Duodenal mucosa (tissue), 2 donors: ENCODE data around the gene GSG1L.

Experiments
- H3K27ac ChIP-seq: one replicate; pipeline ENCODE4 v1.7.0; 2013; ENCODE audit warnings: low read depth, low read length
- H3K27me3 ChIP-seq, 2 donors: one replicate each; pipeline ENCODE4 v1.7.0; 2013; ENCODE audit warnings: low read length in 2 of 2, control low read depth in 1 of 2; ENCODE audit not compliant: insufficient read depth in 2 of 2, control insufficient read depth in 1 of 2
- H3K36me3 ChIP-seq, 2 donors: one replicate each; pipeline ENCODE4 v1.7.0; 2013; ENCODE audit warnings: low read length in 2 of 2, control low read depth in 1 of 2; ENCODE audit not compliant: insufficient read depth in 2 of 2, control insufficient read depth in 1 of 2
- H3K4me1 ChIP-seq, 2 donors: one replicate each; pipeline ENCODE4 v1.7.0; 2013; ENCODE audit warnings: low read length in 2 of 2, control low read depth in 1 of 2; ENCODE audit not compliant: insufficient read depth in 2 of 2, control insufficient read depth in 1 of 2
- H3K4me3 ChIP-seq, 2 donors: one replicate each; pipeline ENCODE4 v1.7.0; 2013; ENCODE audit warnings: low read length in 2 of 2, low read depth in 1 of 2
- H3K9ac ChIP-seq, 2 donors: one replicate each; pipeline ENCODE4 v1.7.0; 2013; ENCODE audit warnings: low read length in 2 of 2, low read depth in 1 of 2
- H3K9me3 ChIP-seq, 2 donors: one replicate each; pipeline ENCODE4 v1.7.0; 2013; ENCODE audit warnings: low read length in 2 of 2, control low read depth in 1 of 2; ENCODE audit not compliant: control insufficient read depth in 1 of 2

The GSG1L gene

GRCh38 chr16:28029387-28030002, 34.0 kb downstream of the GSG1L start:
- Histone ChIP-seq H3K9me3 (peaks cover 0 to 2% of the 10 kb centered on the region in 2 donors), H3K4me3 (no peak overlapping the region), H3K36me3 (no peaks in the 10 kb centered on the region)

DNA sequence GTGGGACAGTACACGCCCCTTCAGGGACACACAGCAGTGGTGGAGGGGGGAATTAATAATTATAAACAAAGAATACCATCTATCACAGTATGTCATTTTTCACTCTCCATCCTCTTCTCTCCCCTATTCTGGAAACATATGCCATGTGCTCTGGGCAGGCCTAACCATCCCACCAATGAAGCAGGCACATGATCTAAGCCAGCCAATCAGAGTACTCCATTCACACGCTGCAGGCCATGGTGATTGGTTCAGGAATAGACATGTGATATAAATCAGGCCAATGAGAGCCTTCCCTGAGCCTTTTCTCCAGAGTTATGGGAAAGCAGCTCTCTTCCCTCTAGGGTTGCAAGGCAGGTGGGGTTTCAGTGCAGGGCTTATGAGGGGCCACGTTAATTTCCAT, 36.5 kb downstream of the GSG1L start:
- H3K27ac ChIP-seq, result no peak overlapping the region
- H3K4me3 ChIP-seq, result no peak overlapping the region
- H3K9me3 ChIP-seq, result peaks cover 0 to 2% of the 10 kb centered on the region in 2 donors
- no peaks in the 10 kb centered on the region for H3K27me3 ChIP-seq
- no peaks in the 10 kb centered on the region for H3K36me3 ChIP-seq
- H3K9ac ChIP-seq, result no peak overlapping the region
- no peaks in the 10 kb centered on the region for H3K4me1 ChIP-seq

More at GRCh38 chr16:28029387-28030002, 34.0 kb downstream of the GSG1L start:
- Histone ChIP-seq H3K27ac (no peak overlapping the region), H3K27me3 (no peaks in the 10 kb centered on the region), H3K4me1 (no peaks in the 10 kb centered on the region), H3K9ac (no peak overlapping the region)

GRCh38 chr16:28025631-28026030, 37.9 kb downstream of the GSG1L start:
- H3K27me3 ChIP-seq, result no peaks in the 10 kb centered on the region
- no peak overlapping the region for H3K9ac ChIP-seq
- H3K4me3 ChIP-seq, result no peak overlapping the region
- peaks cover 3 to 6% of the 10 kb centered on the region in 2 donors for H3K9me3 ChIP-seq
- H3K27ac ChIP-seq, result no peak overlapping the region
- no peaks in the 10 kb centered on the region for H3K4me1 ChIP-seq
- no peaks in the 10 kb centered on the region for H3K36me3 ChIP-seq

GRCh38 chr16:28019218-28019617, 44.3 kb downstream of the GSG1L start:
- Histone ChIP-seq H3K4me1 (no peaks in the 10 kb centered on the region), H3K9ac (no peak overlapping the region), H3K27ac (no peak overlapping the region), H3K36me3 (no peaks in the 10 kb centered on the region), H3K27me3 (no peaks in the 10 kb centered on the region), H3K4me3 (no peak overlapping the region), H3K9me3 (peaks cover 8 to 13% of the 10 kb centered on the region in 2 donors)

- H3K27me3 ChIP-seq, result no peaks in the 10 kb centered on the region
Measured at GRCh38 chr16:28014851-28015250, 48.7 kb downstream of the GSG1L start.

GRCh38 chr16:28013878-28014277, 49.6 kb downstream of the GSG1L start:
- Histone ChIP-seq H3K4me3 (no peak overlapping the region), H3K4me1 (no peaks in the 10 kb centered on the region), H3K36me3 (no peaks in the 10 kb centered on the region), H3K27me3 (no peaks in the 10 kb centered on the region), H3K9ac (no peak overlapping the region), H3K9me3 (peaks cover 3 to 5% of the 10 kb centered on the region in 2 donors), H3K27ac (no peak overlapping the region)

More at GRCh38 chr16:28014851-28015250, 48.7 kb downstream of the GSG1L start:
- Histone ChIP-seq H3K9ac (no peak overlapping the region), H3K27ac (no peak overlapping the region), H3K36me3 (no peaks in the 10 kb centered on the region), H3K4me3 (no peak overlapping the region), H3K4me1 (no peaks in the 10 kb centered on the region), H3K9me3 (peaks cover 5% of the 10 kb centered on the region in 2 donors)

GRCh38 chr16:28013392-28013791, 50.1 kb downstream of the GSG1L start:
- Histone ChIP-seq H3K27ac (no peak overlapping the region), H3K9ac (no peak overlapping the region), H3K4me1 (no peaks in the 10 kb centered on the region), H3K27me3 (no peaks in the 10 kb centered on the region), H3K36me3 (no peaks in the 10 kb centered on the region), H3K4me3 (no peak overlapping the region), H3K9me3 (peaks cover 3 to 5% of the 10 kb centered on the region in 2 donors)

DNA sequence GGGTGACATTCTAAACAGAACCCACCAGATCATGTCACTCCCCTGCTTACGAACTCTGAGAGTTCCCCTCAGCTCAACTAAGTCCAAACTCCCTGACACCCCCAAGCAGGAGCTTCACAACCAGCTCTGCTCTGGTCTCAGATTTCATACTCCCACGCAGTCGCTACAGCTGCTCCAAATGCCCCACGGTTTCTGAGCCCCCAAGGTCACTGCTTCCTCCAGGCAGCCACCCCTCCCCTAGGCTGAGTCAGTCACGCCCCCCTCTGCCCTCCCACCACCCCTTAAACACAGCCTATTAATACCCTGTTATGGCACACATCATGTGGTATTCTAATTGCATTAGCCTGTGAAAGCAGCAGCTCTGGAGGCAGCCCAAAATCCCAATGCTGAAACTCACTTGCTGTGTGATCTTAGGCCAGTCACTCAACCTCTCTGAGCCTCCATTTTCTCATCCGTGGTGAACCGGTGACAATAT, 51.5 kb downstream of the GSG1L start:
- no peaks in the 10 kb centered on the region for H3K9me3 ChIP-seq
- H3K9ac ChIP-seq, result no peak overlapping the region
- no peaks in the 10 kb centered on the region for H3K27me3 ChIP-seq
- no peak overlapping the region for H3K4me3 ChIP-seq
- H3K27ac ChIP-seq, result no peak overlapping the region
- H3K4me1 ChIP-seq, result no peaks in the 10 kb centered on the region
- no peaks in the 10 kb centered on the region for H3K36me3 ChIP-seq

DNA sequence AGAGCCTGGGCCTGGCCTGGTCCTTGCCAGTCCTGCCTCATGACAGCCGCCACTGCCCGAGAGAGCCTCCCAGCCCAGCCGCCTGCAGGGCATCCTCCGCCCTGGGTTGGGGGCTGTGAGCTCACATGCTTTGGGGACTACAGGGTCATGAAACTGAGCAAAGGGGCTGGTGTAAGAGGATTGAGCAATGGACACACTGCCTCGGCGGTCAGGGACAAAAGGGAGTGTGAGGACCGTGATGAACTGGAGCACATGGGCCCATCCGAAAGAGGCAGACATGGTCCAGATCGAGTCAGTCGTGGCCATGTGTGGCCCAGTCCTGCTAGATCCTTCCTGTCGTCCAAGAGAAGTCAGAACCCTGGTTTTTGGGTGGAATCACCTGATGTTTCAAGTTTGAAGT, 52.3 kb downstream of the GSG1L start:
- no peaks in the 10 kb centered on the region for H3K36me3 ChIP-seq
- no peak overlapping the region for H3K27ac ChIP-seq
- no peaks in the 10 kb centered on the region for H3K9me3 ChIP-seq
- H3K9ac ChIP-seq, result no peak overlapping the region
- no peaks in the 10 kb centered on the region for H3K4me1 ChIP-seq
- no peaks in the 10 kb centered on the region for H3K27me3 ChIP-seq
- H3K4me3 ChIP-seq, result no peak overlapping the region

GRCh38 chr16:28010671-28011070, 52.8 kb downstream of the GSG1L start:
- no peak overlapping the region for H3K9ac ChIP-seq
- no peaks in the 10 kb centered on the region for H3K36me3 ChIP-seq
- H3K4me3 ChIP-seq, result no peak overlapping the region
- no peaks in the 10 kb centered on the region for H3K4me1 ChIP-seq
- H3K9me3 ChIP-seq, result no peaks in the 10 kb centered on the region
- H3K27me3 ChIP-seq, result no peaks in the 10 kb centered on the region
- no peak overlapping the region for H3K27ac ChIP-seq
